ENCODE measurements around the gene PSPN. TPM values are rescaled to one million over a fixed set of nuclear protein-coding genes. Genes with fewer than 3 reads are reported as not detected.

The PSPN gene
- polyA plus RNA-seq, 1 donor (not counting 4 experiments of a cell fraction or from before 2014, with no cell fraction given) = 0.33 TPM

- H3K4me1 ChIP-seq (ENCODE audit: control insufficient read depth, extremely low read depth, insufficient read depth, low read length) = no peaks in the 10 kb centered on the region
- H3K79me2 ChIP-seq (ENCODE audit: control insufficient read depth, insufficient read depth, low read length) = no peaks in the 10 kb centered on the region
- H3K27me3 ChIP-seq (ENCODE audit: control insufficient read depth, extremely low read depth, insufficient read depth, low read length) = no peaks in the 10 kb centered on the region
- H3K36me3 ChIP-seq (ENCODE audit: control insufficient read depth in 2 of 2, extremely low read depth in 1 of 2, insufficient read depth in 2 of 2, low read length in 2 of 2) = no peaks in the 10 kb centered on the region
- H3K9me3 ChIP-seq (ENCODE audit: control insufficient read depth, low read depth, low read length) = no peaks in the 10 kb centered on the region
- no peak for TF ChIP-seq EZH2 (IDR thresholded peaks at IDR 0.05; ENCODE audit: low read length)
- TF ChIP-seq CTCF (optimal IDR thresholded peaks at IDR 0.05 in 1 of 3, IDR thresholded peaks at IDR 0.05 in 1 of 3, conservative IDR thresholded peaks at IDR 0.05 in 1 of 3; ENCODE audit: extremely low read depth in 1 of 3, insufficient read depth in 2 of 3, low read length in 3 of 3) = no peak
- H3K27ac ChIP-seq (ENCODE audit: control insufficient read depth, insufficient read depth, low read length) = no peak overlapping the region
- H3K9ac ChIP-seq (ENCODE audit: control insufficient read depth, extremely low read depth, insufficient read depth, low read length) = no peak overlapping the region
- dilution Hi-C loops (cut with MboI; ENCODE audit: extremely low pct_ligation_motif_present, low sequenced_read_pairs) = no loop called here
- no peaks in the 10 kb centered on the region for H3K9me1 ChIP-seq (ENCODE audit: control insufficient read depth, extremely low read depth, insufficient read depth, low read length)
- FAIRE-seq = no peak
- DNase-seq (ENCODE audit: low read depth, low spot score) = no peak
- H3K4me2 ChIP-seq (ENCODE audit: control insufficient read depth, extremely low read depth, insufficient read depth, low read depth, low read length) = no peak overlapping the region
- no peak overlapping the region for H3K4me3 ChIP-seq (ENCODE audit: control insufficient read depth in 2 of 3, extremely low read depth in 1 of 3, insufficient read depth in 2 of 3, low read depth in 1 of 3, low read length in 3 of 3)
- H2AFZ ChIP-seq (ENCODE audit: control insufficient read depth, low read length) = no peak overlapping the region
- no peaks in the 10 kb centered on the region for H4K20me1 ChIP-seq (ENCODE audit: control insufficient read depth, extremely low read depth, insufficient read depth, low read length)
These were observed 50.1 kb downstream of the PSPN start for GRCh38 chr19:6325614-6326013.

Small RNAs within 50 kb of the gene (small RNA-seq; reads per million reads assigned to genes)
- gene MIR6790 (ENCODE audit: insufficient read length in 3 of 3, low read depth in 3 of 3, low replicate concordance in 1 of 3) (0 reads per million in 3 experiments), gene MIR6885 (ENCODE audit: insufficient read length in 3 of 3, low read depth in 3 of 3, low replicate concordance in 1 of 3) (0 to 1.3 (median 0) reads per million in 3 experiments)

Other genes with a start within 250 kb of the PSPN start
- gene ACSBG2, start 240.3 kb downstream of the PSPN start, polyA plus RNA-seq = not detected in 3 replicates
- gene MLLT1, start 96.0 kb downstream of the PSPN start, polyA plus RNA-seq = 8.2 to 13.8 TPM (median 8.3 TPM) in 3 replicates
- 0.38 to 0.66 TPM (median 0.39 TPM) in 3 replicates for gene ACER1, start 42.3 kb downstream of the PSPN start, polyA plus RNA-seq
- gene CLPP, start 14.4 kb downstream of the PSPN start, polyA plus RNA-seq = 46.8 to 54.3 TPM (median 52.8 TPM) in 3 replicates
- 9.5 to 18.9 TPM (median 9.8 TPM) in 3 replicates for gene ALKBH7, start 3.1 kb downstream of the PSPN start, polyA plus RNA-seq
- 37.3 to 56.9 TPM (median 39.7 TPM) in 3 replicates for gene GTF2F1, start 17.2 kb upstream of the PSPN start, polyA plus RNA-seq
- gene KHSRP, start 48.9 kb upstream of the PSPN start, polyA plus RNA-seq = 41.8 to 98.9 TPM (median 56.6 TPM) in 3 replicates
- gene SLC25A41, start 57.8 kb upstream of the PSPN start, polyA plus RNA-seq = 0.09 TPM in 1 of 3 replicates, not detected in the others
- 6.4 to 7.7 TPM (median 6.9 TPM) in 3 replicates for gene SLC25A23, start 83.9 kb upstream of the PSPN start, polyA plus RNA-seq
- 5.5 to 11.9 TPM (median 6.1 TPM) in 3 replicates for gene CRB3, start 88.3 kb upstream of the PSPN start, polyA plus RNA-seq
- gene DENND1C, start 105.9 kb upstream of the PSPN start, polyA plus RNA-seq = 0.09 to 0.13 TPM in 2 of 3 replicates, not detected in the other
- gene TUBB4A, start 126.4 kb upstream of the PSPN start, polyA plus RNA-seq = not detected in 3 replicates
- gene TNFSF9, start 155.1 kb upstream of the PSPN start, polyA plus RNA-seq = 11.1 to 12.8 TPM (median 12.3 TPM) in 3 replicates
- gene CD70, start 215.2 kb upstream of the PSPN start, polyA plus RNA-seq = 0.22 to 0.53 TPM (median 0.30 TPM) in 3 replicates

Data from keratinocyte (primary cell).